ENCODE results near the gene RAB40C. TPM values are rescaled to one million over a fixed set of nuclear protein-coding genes. Genes with fewer than 3 reads are reported as not detected.

The RAB40C gene
- total RNA-seq, 2 experiments from 2014 or later: 6.3 to 7.3 TPM

GRCh38 chr16:572865-573650 lies 16.8 kb upstream of the RAB40C start:
- H3K27ac Mint-ChIP-seq: no peak overlapping the region
- peaks cover 19% of the 10 kb centered on the region for H3K4me1 Mint-ChIP-seq (ENCODE audit: low read depth)
- H3K4me3 Mint-ChIP-seq: no peak overlapping the region
- H3K36me3 Mint-ChIP-seq (ENCODE audit: low read depth): no peaks in the 10 kb centered on the region
- no peaks in the 10 kb centered on the region for H3K27me3 Mint-ChIP-seq (ENCODE audit: low read depth)
- no peak for DNase-seq
- no peaks in the 10 kb centered on the region for H3K9me3 Mint-ChIP-seq
- intact Hi-C loops (cut with micrococcal nuclease): no loop called here
- CTCF ChIA-PET: no interaction called here

GRCh38 chr16:574021-574760 lies 15.7 kb upstream of the RAB40C start:
- CTCF ChIA-PET: no interaction called here
- peaks cover 18% of the 10 kb centered on the region for H3K4me1 Mint-ChIP-seq (ENCODE audit: low read depth)
- no peak for DNase-seq
- no peaks in the 10 kb centered on the region for H3K9me3 Mint-ChIP-seq
- H3K4me3 Mint-ChIP-seq: no peak overlapping the region
- intact Hi-C loops (cut with micrococcal nuclease): no loop called here
- H3K27me3 Mint-ChIP-seq (ENCODE audit: low read depth): no peaks in the 10 kb centered on the region
- H3K36me3 Mint-ChIP-seq (ENCODE audit: low read depth): no peaks in the 10 kb centered on the region
- H3K27ac Mint-ChIP-seq: no peak overlapping the region

- no peaks in the 10 kb centered on the region for H3K36me3 Mint-ChIP-seq (ENCODE audit: low read depth)
- CTCF ChIA-PET: no interaction called here
- no peak overlapping the region for H3K27ac Mint-ChIP-seq
- H3K27me3 Mint-ChIP-seq (ENCODE audit: low read depth): no peaks in the 10 kb centered on the region
- peaks cover 15% of the 10 kb centered on the region for H3K4me1 Mint-ChIP-seq (ENCODE audit: low read depth)
- intact Hi-C loops (cut with micrococcal nuclease): loop anchor here (5.0 kb wide), 1 partner anchor 183 kb away; no protein-coding TSS in a partner anchor
- no peaks in the 10 kb centered on the region for H3K9me3 Mint-ChIP-seq
- DNase-seq: no peak
- H3K4me3 Mint-ChIP-seq: no peak overlapping the region
These were observed 14.3 kb upstream of the RAB40C start for GRCh38 chr16:575354-576196.

- no peak overlapping the region for H3K27ac Mint-ChIP-seq
- H3K9me3 Mint-ChIP-seq: no peaks in the 10 kb centered on the region
- intact Hi-C loops (cut with micrococcal nuclease): loop anchor here (5.0 kb wide), 1 partner anchor 184 kb away; no protein-coding TSS in a partner anchor
- H3K36me3 Mint-ChIP-seq (ENCODE audit: low read depth): no peaks in the 10 kb centered on the region
- no peaks in the 10 kb centered on the region for H3K27me3 Mint-ChIP-seq (ENCODE audit: low read depth)
- H3K4me1 Mint-ChIP-seq (ENCODE audit: low read depth): peaks cover 8% of the 10 kb centered on the region
- no peak overlapping the region for H3K4me3 Mint-ChIP-seq
- CTCF ChIA-PET: interaction anchor here (1.0 kb wide), 2 partner anchors 34 to 86 kb away, joined by 3 to 4 read pairs; no protein-coding TSS in a partner anchor
- no peak for DNase-seq
These were observed 13.6 kb upstream of the RAB40C start for GRCh38 chr16:576197-576822.

- no peak overlapping the region for H3K4me3 Mint-ChIP-seq
- peaks cover 3% of the 10 kb centered on the region for H3K4me1 Mint-ChIP-seq (ENCODE audit: low read depth)
- DNase-seq: no peak
- H3K27ac Mint-ChIP-seq: no peak overlapping the region
- CTCF ChIA-PET: interaction anchor here (1.0 kb wide), 2 partner anchors 33 to 87 kb away, joined by 3 to 4 read pairs; no protein-coding TSS in a partner anchor
- no peaks in the 10 kb centered on the region for H3K27me3 Mint-ChIP-seq (ENCODE audit: low read depth)
- H3K36me3 Mint-ChIP-seq (ENCODE audit: low read depth): no peaks in the 10 kb centered on the region
- intact Hi-C loops (cut with micrococcal nuclease): loop anchor here (5.0 kb wide), 1 partner anchor 185 kb away; no protein-coding TSS in a partner anchor
- no peaks in the 10 kb centered on the region for H3K9me3 Mint-ChIP-seq
These were observed 13.1 kb upstream of the RAB40C start for GRCh38 chr16:576823-577201.

GRCh38 chr16:577796-578195 lies 12.1 kb upstream of the RAB40C start:
- intact Hi-C loops (cut with micrococcal nuclease): loop anchor here (5.0 kb wide), 1 partner anchor 185 kb away; no protein-coding TSS in a partner anchor
- Mint-ChIP-seq H3K4me3 (no peak overlapping the region), H3K4me1 (ENCODE audit: low read depth) (peaks cover 3% of the 10 kb centered on the region), H3K27me3 (ENCODE audit: low read depth) (no peaks in the 10 kb centered on the region), H3K36me3 (ENCODE audit: low read depth) (no peaks in the 10 kb centered on the region), H3K9me3 (no peaks in the 10 kb centered on the region), H3K27ac (no peak overlapping the region)
- CTCF ChIA-PET: no interaction called here
- DNase-seq: no peak

GRCh38 chr16:578232-578869 lies 11.5 kb upstream of the RAB40C start:
- Mint-ChIP-seq H3K9me3 (no peaks in the 10 kb centered on the region), H3K27ac (no peak overlapping the region), H3K4me3 (no peak overlapping the region), H3K36me3 (ENCODE audit: low read depth) (no peaks in the 10 kb centered on the region), H3K27me3 (ENCODE audit: low read depth) (no peaks in the 10 kb centered on the region), H3K4me1 (ENCODE audit: low read depth) (peaks cover 3% of the 10 kb centered on the region)
- DNase-seq: no peak
- intact Hi-C loops (cut with micrococcal nuclease): loop anchor here (5.0 kb wide), 1 partner anchor 186 kb away; no protein-coding TSS in a partner anchor
- CTCF ChIA-PET: interaction anchor here (1.8 kb wide), 1 partner anchor 11 kb away, joined by 4 read pairs; the partner anchor contains the start of gene NHLRC4

GRCh38 chr16:578870-579405 lies 10.9 kb upstream of the RAB40C start:
- no peaks in the 10 kb centered on the region for H3K27me3 Mint-ChIP-seq (ENCODE audit: low read depth)
- DNase-seq: peak; percentile 74
- H3K36me3 Mint-ChIP-seq (ENCODE audit: low read depth): no peaks in the 10 kb centered on the region
- no peak overlapping the region for H3K27ac Mint-ChIP-seq
- no peak overlapping the region for H3K4me3 Mint-ChIP-seq
- CTCF ChIA-PET: interaction anchor here (0.6 to 1.8 kb wide), 3 partner anchors 12 to 24 kb away, joined by 3 to 4 read pairs (median 4); partner anchors contain the start of gene NHLRC4
- H3K9me3 Mint-ChIP-seq: no peaks in the 10 kb centered on the region
- peaks cover 3% of the 10 kb centered on the region for H3K4me1 Mint-ChIP-seq (ENCODE audit: low read depth)
- intact Hi-C loops (cut with micrococcal nuclease): loop anchor here (1.0 to 5.0 kb wide), 2 partner anchors 32 to 187 kb away; no protein-coding TSS in a partner anchor

- Mint-ChIP-seq H3K27ac (no peak overlapping the region), H3K9me3 (no peaks in the 10 kb centered on the region), H3K4me3 (no peak overlapping the region), H3K27me3 (ENCODE audit: low read depth) (no peaks in the 10 kb centered on the region), H3K36me3 (ENCODE audit: low read depth) (no peaks in the 10 kb centered on the region), H3K4me1 (ENCODE audit: low read depth) (peaks cover 3% of the 10 kb centered on the region)
- DNase-seq: no peak
- CTCF ChIA-PET: interaction anchor here (0.9 to 1.8 kb wide), 2 partner anchors 13 to 23 kb away, joined by 3 to 4 read pairs; partner anchors contain the start of gene NHLRC4
- intact Hi-C loops (cut with micrococcal nuclease): no loop called here
These were observed 9.5 kb upstream of the RAB40C start for GRCh38 chr16:580141-580945.

- Mint-ChIP-seq H3K4me1 (ENCODE audit: low read depth) (peaks cover 3% of the 10 kb centered on the region), H3K27me3 (ENCODE audit: low read depth) (no peaks in the 10 kb centered on the region), H3K9me3 (no peaks in the 10 kb centered on the region), H3K36me3 (ENCODE audit: low read depth) (no peaks in the 10 kb centered on the region), H3K27ac (no peak overlapping the region), H3K4me3 (no peak overlapping the region)
- CTCF ChIA-PET: no interaction called here
- no peak for DNase-seq
- intact Hi-C loops (cut with micrococcal nuclease): no loop called here
These were observed 8.8 kb upstream of the RAB40C start for GRCh38 chr16:580946-581498.
